ENCODE results near the gene PDE7B.

DNA sequence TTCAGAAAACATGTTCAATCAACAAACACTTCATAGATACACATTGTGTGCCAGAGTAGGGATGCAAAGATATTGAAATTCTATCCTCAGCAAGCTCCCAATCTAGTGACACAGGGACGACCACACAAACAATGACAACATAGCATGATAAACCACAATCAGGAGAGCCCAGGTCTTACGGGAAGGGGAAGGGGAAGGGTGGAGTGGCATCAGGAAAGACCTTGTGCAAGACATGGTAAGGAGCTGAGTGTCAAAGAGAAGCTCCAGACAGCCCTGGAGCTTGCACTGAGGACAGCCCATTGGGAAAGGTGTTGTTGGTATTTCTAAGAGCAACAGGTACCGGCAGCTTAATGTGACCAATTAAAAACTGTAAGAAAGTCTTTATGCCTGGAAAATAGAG is 103.6 kb downstream of the PDE7B start:
- TF ChIP-seq CTCF (IDR thresholded peaks at IDR 0.05) (no peak), POLR2AphosphoS5 (IDR thresholded peaks at IDR 0.05) (no peak), POLR2A (IDR thresholded peaks at IDR 0.05) (no peak)
